ENCODE measurements around the gene TTC38.
A peak's percentile ranks its signal among the peaks of the same experiment; 100 is the strongest.
"Not testable (repeated sequence)": the region's sequence is repeated elsewhere in the genome, so short reads cannot be mapped to it uniquely, and the experiment has no call there.

The TTC38 gene

GRCh38 chr22:46296257-46297150 is 28.7 kb downstream of the TTC38 start, which contains the start of gene GTSE1:
GTSE1 (plus strand) TSS chr22:46296870; CDS start chr22:46297401, 531 bp downstream.
- peak; percentile 97 for DNase-seq (ENCODE audit: low spot score)

- no peak for DNase-seq (ENCODE audit: low spot score)
Measured at GRCh38 chr22:46297151-46297812, 29.5 kb downstream of the TTC38 start.

- no peak for DNase-seq (ENCODE audit: low spot score)
Measured at GRCh38 chr22:46299101-46299500, 31.3 kb downstream of the TTC38 start.

- no peak for DNase-seq (ENCODE audit: low spot score)
Measured at GRCh38 chr22:46300491-46300890, 32.7 kb downstream of the TTC38 start.

- DNase-seq (ENCODE audit: low spot score): no peak
Measured at GRCh38 chr22:46303347-46303965, 35.6 kb downstream of the TTC38 start.

GRCh38 chr22:46308283-46308988 is 40.6 kb downstream of the TTC38 start:
- no peak for DNase-seq (ENCODE audit: low spot score)

- DNase-seq (ENCODE audit: low spot score): no peak
Measured at GRCh38 chr22:46309526-46310085, 41.8 kb downstream of the TTC38 start.

GRCh38 chr22:46312056-46312455 is 44.2 kb downstream of the TTC38 start:
- no peak for DNase-seq (ENCODE audit: low spot score)

- not testable (repeated sequence) for DNase-seq (ENCODE audit: low spot score)
Measured at GRCh38 chr22:46312848-46313247, 45.0 kb downstream of the TTC38 start.

GRCh38 chr22:46315976-46316375 is 48.2 kb downstream of the TTC38 start:
- no peak for DNase-seq (ENCODE audit: low spot score)

GRCh38 chr22:46317646-46318045 is 49.8 kb downstream of the TTC38 start:
- no peak for DNase-seq (ENCODE audit: low spot score)

- DNase-seq (ENCODE audit: low spot score): no peak
Measured at GRCh38 chr22:46318576-46318975, 50.8 kb downstream of the TTC38 start.

- DNase-seq (ENCODE audit: low spot score): no peak
Measured at GRCh38 chr22:46319319-46319718, 51.5 kb downstream of the TTC38 start.

GRCh38 chr22:46320166-46320710 is 52.4 kb downstream of the TTC38 start:
- DNase-seq (ENCODE audit: low spot score): no peak

GRCh38 chr22:46320716-46321386 is 53.0 kb downstream of the TTC38 start:
- DNase-seq (ENCODE audit: low spot score): no peak

- no peak for DNase-seq (ENCODE audit: low spot score)
Measured at GRCh38 chr22:46322711-46323110, 54.9 kb downstream of the TTC38 start.

GRCh38 chr22:46323162-46323561 is 55.4 kb downstream of the TTC38 start:
- DNase-seq (ENCODE audit: low spot score): no peak

GRCh38 chr22:46326066-46326680 is 58.4 kb downstream of the TTC38 start:
- DNase-seq (ENCODE audit: low spot score): no peak

- DNase-seq (ENCODE audit: low spot score): no peak
Measured at GRCh38 chr22:46327691-46328465, 60.1 kb downstream of the TTC38 start.

- DNase-seq (ENCODE audit: low spot score): no peak
Measured at GRCh38 chr22:46328797-46329196, 61.0 kb downstream of the TTC38 start.

Data from putamen (tissue), 1 donor.